MCF 10A (cell line): Measurements from ENCODE around the gene FBRSL1. TPM values are rescaled to one million over a fixed set of nuclear protein-coding genes. Genes with fewer than 3 reads are reported as not detected.

Source experiments
- BruUV-seq: library from RNA; stranded (reverse); fragments of 400-500 nt; replicated peaks from 2 replicates; lab custom pipeline; 2021; lab: Mats Ljungman, UMichigan
- CTCF ChIA-PET: fragments of 300-600 bp; sonication (Branson Sonifier 250); formaldehyde crosslinking; extraction: SDS; loops from one replicate; lab custom pipeline; 2021; ENCODE audit warnings: antibody characterized with exemption, inconsistent platforms; lab: Yijun Ruan, JAX
- POLR2A ChIA-PET: fragments of 300-600, 350-650 bp; sonication (Branson Sonifier 250); formaldehyde crosslinking; extraction: SDS; loops from one replicate; lab custom pipeline; 2020; ENCODE audit warnings: antibody characterized with exemption, inconsistent platforms; lab: Yijun Ruan, JAX
- DNase-seq: peaks from one replicate; pipeline ENCODE4 v3.0.0-alpha.2; 2018; ENCODE audit not compliant: unreplicated experiment
- H3K27ac Mint-ChIP-seq: one replicate; pipeline ENCODE4 v1.8.0; 2022; ENCODE audit warnings: mild to moderate bottlenecking, low read depth, mixed read lengths; ENCODE audit not compliant: unreplicated experiment
- H3K27me3 Mint-ChIP-seq: one replicate; pipeline ENCODE4 v1.8.0; 2022; ENCODE audit warnings: mixed read lengths; ENCODE audit not compliant: insufficient read depth, unreplicated experiment
- H3K36me3 Mint-ChIP-seq: one replicate; pipeline ENCODE4 v1.8.0; 2022; ENCODE audit warnings: mild to moderate bottlenecking, moderate library complexity, mixed read lengths; ENCODE audit not compliant: insufficient read depth, unreplicated experiment
- H3K4me1 Mint-ChIP-seq: one replicate; pipeline ENCODE4 v1.8.0; 2022; ENCODE audit warnings: mixed read lengths; ENCODE audit not compliant: insufficient read depth, unreplicated experiment
- H3K4me3 Mint-ChIP-seq: one replicate; pipeline ENCODE4 v1.8.0; 2022; ENCODE audit warnings: mild to moderate bottlenecking, moderate library complexity, mixed read lengths; ENCODE audit not compliant: unreplicated experiment
- H3K9me3 Mint-ChIP-seq: one replicate; pipeline ENCODE4 v1.8.0; 2022; ENCODE audit warnings: mixed read lengths; ENCODE audit not compliant: unreplicated experiment
- intact Hi-C: fragments of 100-400 bp; cut with micrococcal nuclease; formaldehyde crosslinking; loops from 2 replicates; pipeline ENCODE4 v1.14.1; 2022
- total RNA-seq: library from RNA; stranded (reverse); gene quantifications from 2 replicates; pipeline ENCODE4 v1.2.3, GENCODE V29; 2022
- TF ChIP-seq, protein P1 (sequence below): fragments of 200-600 bp; IDR thresholded peaks from one replicate; pipeline ENCODE4 v1.8.0; 2022; ENCODE audit warnings: antibody characterized with exemption, mild to moderate bottlenecking; ENCODE audit not compliant: unreplicated experiment

Gene FBRSL1
- total RNA-seq, 1 experiment from 2014 or later, result 47.4 TPM

DNA sequence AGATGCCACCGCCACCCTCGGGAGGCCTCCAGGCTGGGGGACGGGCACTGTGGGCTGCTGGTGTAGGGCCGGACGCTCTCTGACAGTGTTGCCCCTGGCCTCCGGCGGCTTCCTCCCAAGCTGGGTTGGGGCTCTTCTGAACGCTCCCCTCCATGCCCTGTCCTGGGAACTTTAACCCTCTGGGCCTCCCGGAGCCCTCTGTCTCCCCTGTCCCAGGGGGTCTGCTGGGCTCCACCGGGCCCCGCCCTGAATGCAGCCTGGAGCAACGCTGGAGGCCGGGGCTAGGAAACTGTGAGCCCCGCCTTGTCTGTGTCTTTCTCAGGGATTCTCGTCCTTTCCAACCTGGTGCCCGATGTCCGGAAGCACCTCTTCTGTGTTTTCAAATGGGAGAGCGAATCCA lies 45.7 kb upstream of the FBRSL1 start:
- peaks cover 56% of the 10 kb centered on the region for H3K27me3 Mint-ChIP-seq

DNA sequence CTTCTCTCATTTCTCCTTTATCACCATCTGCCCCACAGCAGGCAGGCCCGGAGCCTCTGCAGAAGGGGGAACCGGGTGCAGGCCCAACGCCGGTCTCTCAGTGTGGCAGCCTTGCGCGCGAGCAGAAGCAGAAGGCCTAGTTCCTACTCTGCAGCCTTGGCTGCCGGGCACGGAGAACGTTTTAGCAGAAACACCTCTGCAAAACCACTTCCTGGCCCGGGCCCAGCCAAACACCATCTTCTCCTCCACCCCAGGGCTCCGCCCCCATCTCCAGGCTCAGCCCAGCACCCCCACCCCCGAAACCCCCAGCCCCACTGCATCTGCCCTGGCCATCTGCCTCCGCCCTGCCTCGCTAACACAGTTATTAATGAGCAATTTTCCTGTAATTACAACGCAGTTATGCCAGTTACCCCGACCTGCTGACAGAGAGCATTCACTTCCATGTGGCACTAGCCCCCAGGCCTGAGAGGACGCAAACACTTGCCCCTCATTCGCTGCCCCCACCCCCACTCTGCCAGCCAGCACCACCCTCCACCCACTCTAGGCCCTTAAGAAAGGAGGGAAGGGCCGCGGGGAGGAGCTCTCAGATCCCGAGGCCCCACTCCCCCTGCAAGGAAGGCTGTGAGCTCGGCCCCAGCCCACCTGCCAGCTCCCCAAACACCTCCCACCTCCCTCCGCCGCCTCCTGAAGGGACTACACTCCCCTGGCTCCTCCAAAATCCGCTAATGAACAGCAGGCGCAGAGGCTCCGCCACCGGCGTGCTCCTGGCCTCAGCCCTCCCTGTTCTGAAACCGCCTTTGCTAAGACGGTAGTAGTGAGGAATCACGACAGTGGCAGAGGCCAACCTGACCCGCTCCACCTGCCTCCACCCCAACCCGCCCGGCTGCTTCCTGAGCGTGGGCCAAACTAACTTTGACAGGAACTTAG lies 44.7 kb upstream of the FBRSL1 start:
- Mint-ChIP-seq H3K36me3 (peaks cover 2% of the 10 kb centered on the region), H3K27me3 (peaks cover 50% of the 10 kb centered on the region), H3K27ac (no peak overlapping the region), H3K4me1 (no peaks in the 10 kb centered on the region), H3K9me3 (no peaks in the 10 kb centered on the region), H3K4me3 (no peak overlapping the region)
- intact Hi-C loops, result no loop called here
- CTCF ChIA-PET, result interaction anchor here (0.5 to 0.7 kb wide), 2 partner anchors 15 to 169 kb away, joined by 3 to 4 read pairs; no protein-coding TSS in a partner anchor
- POLR2A ChIA-PET, result no interaction called here
- no peak for DNase-seq
- BruUV-seq, result no TSS peak
- TF ChIP-seq, protein P1, sequence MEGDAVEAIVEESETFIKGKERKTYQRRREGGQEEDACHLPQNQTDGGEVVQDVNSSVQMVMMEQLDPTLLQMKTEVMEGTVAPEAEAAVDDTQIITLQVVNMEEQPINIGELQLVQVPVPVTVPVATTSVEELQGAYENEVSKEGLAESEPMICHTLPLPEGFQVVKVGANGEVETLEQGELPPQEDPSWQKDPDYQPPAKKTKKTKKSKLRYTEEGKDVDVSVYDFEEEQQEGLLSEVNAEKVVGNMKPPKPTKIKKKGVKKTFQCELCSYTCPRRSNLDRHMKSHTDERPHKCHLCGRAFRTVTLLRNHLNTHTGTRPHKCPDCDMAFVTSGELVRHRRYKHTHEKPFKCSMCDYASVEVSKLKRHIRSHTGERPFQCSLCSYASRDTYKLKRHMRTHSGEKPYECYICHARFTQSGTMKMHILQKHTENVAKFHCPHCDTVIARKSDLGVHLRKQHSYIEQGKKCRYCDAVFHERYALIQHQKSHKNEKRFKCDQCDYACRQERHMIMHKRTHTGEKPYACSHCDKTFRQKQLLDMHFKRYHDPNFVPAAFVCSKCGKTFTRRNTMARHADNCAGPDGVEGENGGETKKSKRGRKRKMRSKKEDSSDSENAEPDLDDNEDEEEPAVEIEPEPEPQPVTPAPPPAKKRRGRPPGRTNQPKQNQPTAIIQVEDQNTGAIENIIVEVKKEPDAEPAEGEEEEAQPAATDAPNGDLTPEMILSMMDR, result no peak

More for the DNA sequence above, 45.7 kb upstream of the FBRSL1 start:
- no peaks in the 10 kb centered on the region for H3K4me1 Mint-ChIP-seq
- ChIA-PET POLR2A (no interaction called here), CTCF (no interaction called here)
- no peaks in the 10 kb centered on the region for H3K9me3 Mint-ChIP-seq
- TF ChIP-seq, protein P1, result no peak
- no peak for DNase-seq
- no peak overlapping the region for H3K4me3 Mint-ChIP-seq
- no peak overlapping the region for H3K27ac Mint-ChIP-seq
- intact Hi-C loops, result no loop called here
- H3K36me3 Mint-ChIP-seq, result peaks cover 11% of the 10 kb centered on the region
- BruUV-seq, result no TSS peak

DNA sequence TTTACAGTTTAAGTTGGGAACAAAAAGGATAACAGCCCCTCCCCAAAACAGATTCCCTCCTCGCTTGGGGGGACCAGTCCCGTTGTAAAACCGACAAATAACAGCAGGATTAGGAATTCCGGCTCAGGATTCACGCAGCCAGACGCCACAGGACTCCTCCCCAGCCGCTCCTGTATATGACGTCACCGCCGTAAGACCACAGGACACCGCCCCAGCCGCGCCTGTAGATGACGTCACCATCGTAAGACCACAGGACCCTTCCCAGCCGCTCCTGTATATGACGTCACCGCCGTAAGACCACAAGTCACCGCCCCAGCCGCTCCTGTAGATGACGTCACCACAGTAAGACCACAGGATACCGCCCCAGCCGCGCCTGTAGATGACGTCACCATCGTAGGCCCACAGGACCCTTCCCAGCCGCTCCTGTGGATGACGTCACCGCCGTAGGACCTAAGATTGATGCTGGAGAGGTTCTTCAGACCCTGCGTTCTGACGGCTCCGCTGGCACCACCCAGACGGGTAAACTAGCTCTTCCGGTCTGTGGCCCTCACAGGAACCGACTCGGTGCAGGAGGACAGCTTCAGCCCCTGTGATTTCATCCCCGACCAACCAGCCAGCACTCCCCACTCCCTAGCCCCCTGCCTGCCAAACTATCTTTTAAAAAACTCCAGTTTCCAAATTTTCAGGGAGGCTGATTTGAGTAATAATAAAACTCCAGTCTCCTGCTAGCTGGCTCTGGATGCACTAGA lies 43.9 kb upstream of the FBRSL1 start:
- CTCF ChIA-PET, result interaction anchor here (0.5 to 0.6 kb wide), 2 partner anchors 15 to 16 kb away, joined by 3 to 4 read pairs; no protein-coding TSS in a partner anchor

More for the DNA sequence above, 43.9 kb upstream of the FBRSL1 start:
- intact Hi-C loops, result no loop called here
- POLR2A ChIA-PET, result interaction anchor here (0.6 kb wide), 1 partner anchor 145 kb away, joined by 4 read pairs; no protein-coding TSS in a partner anchor
- H3K4me1 Mint-ChIP-seq, result no peaks in the 10 kb centered on the region
- no peaks in the 10 kb centered on the region for H3K36me3 Mint-ChIP-seq
- H3K27me3 Mint-ChIP-seq, result peaks cover 42% of the 10 kb centered on the region
- H3K9me3 Mint-ChIP-seq, result no peaks in the 10 kb centered on the region
- no peak overlapping the region for H3K27ac Mint-ChIP-seq
- BruUV-seq, result no TSS peak
- H3K4me3 Mint-ChIP-seq, result no peak overlapping the region
- TF ChIP-seq, protein P1, result no peak
- DNase-seq, result no peak
